Common myeloid progenitor, CD34-positive (primary cell): ENCODE measurements around the gene RPP30.

Source experiments
- CTCF ChIA-PET: fragments of 350-600 bp; sonication (Branson Sonifier 250); formaldehyde crosslinking; loops from one replicate; lab custom pipeline; 2021; ENCODE audit warnings: antibody characterized with exemption; lab: Charles Lee
- POLR2A ChIA-PET: fragments of 350-600 bp; sonication (Branson Sonifier 250); formaldehyde crosslinking; loops from one replicate; lab custom pipeline; 2021; ENCODE audit warnings: antibody characterized with exemption; lab: Charles Lee
- DNase-seq, 3 donors: peaks; one replicate each; pipeline versions ENCODE4 v3.0.0 to v3.0.0-alpha.2; 2013
- H3K27ac ChIP-seq, 2 experiments: 1 replicate in 1 of 2; 2 replicates in 1 of 2; pipeline ENCODE4 v1.7.0; 2013; ENCODE audit warnings: inconsistent platforms in 2 of 2, low read length in 2 of 2, mild to moderate bottlenecking in 2 of 2, low read depth in 1 of 2, moderate library complexity in 1 of 2; ENCODE audit not compliant: severe bottlenecking in 2 of 2, insufficient read depth in 1 of 2, poor library complexity in 1 of 2
- H3K27me3 ChIP-seq, 5 experiments: replicated peaks in 2 of 5; 1 replicate in 3 of 5; 2 replicates in 2 of 5; pipeline versions ENCODE4 v1.6.1 to v1.7.0; 2013; ENCODE audit warnings: low read length in 4 of 5, mild to moderate bottlenecking in 2 of 5, moderate library complexity in 2 of 5, inconsistent platforms in 1 of 5; ENCODE audit not compliant: insufficient read depth in 5 of 5, control insufficient read depth in 4 of 5
- H3K36me3 ChIP-seq, 4 experiments: 1 replicate in 2 of 4; 2 replicates in 2 of 4; pipeline versions ENCODE4 v1.6.1 to v1.7.0; 2013; ENCODE audit warnings: low read length in 3 of 4, control low read depth in 1 of 4, mild to moderate bottlenecking in 1 of 4; ENCODE audit not compliant: control insufficient read depth in 4 of 4, insufficient read depth in 4 of 4
- H3K4me1 ChIP-seq, 4 experiments: 1 replicate in 3 of 4; 2 replicates in 1 of 4; pipeline versions ENCODE4 v1.6.1 to v1.7.1; 2013; ENCODE audit warnings: low read length in 3 of 4, mild to moderate bottlenecking in 3 of 4, control low read depth in 1 of 4, inconsistent platforms in 1 of 4, moderate library complexity in 1 of 4; ENCODE audit not compliant: control insufficient read depth in 4 of 4, insufficient read depth in 4 of 4; ENCODE audit errors: control extremely low read depth in 1 of 4
- H3K4me3 ChIP-seq, 7 experiments: 1 replicate in 4 of 7; 2 replicates in 3 of 7; pipeline versions ENCODE4 v1.5.1 to v1.7.0; 2013; ENCODE audit warnings: mild to moderate bottlenecking in 7 of 7, low read length in 6 of 7, moderate library complexity in 6 of 7, inconsistent platforms in 2 of 7, low read depth in 2 of 7, control low read depth in 1 of 7; ENCODE audit not compliant: insufficient read depth in 4 of 7, control insufficient read depth in 1 of 7; ENCODE audit errors: extremely low read depth in 1 of 7
- H3K9me3 ChIP-seq, 5 experiments: 1 replicate in 4 of 5; 2 replicates in 1 of 5; pipeline versions ENCODE4 v1.6.1 to v1.7.1; 2013; ENCODE audit warnings: low read length in 4 of 5, mild to moderate bottlenecking in 2 of 5, inconsistent platforms in 1 of 5, low read depth in 1 of 5, moderate library complexity in 1 of 5; ENCODE audit not compliant: control insufficient read depth in 4 of 5, insufficient read depth in 2 of 5; ENCODE audit errors: control extremely low read depth in 1 of 5
- WGBS: methylation state at CpG from one replicate; pipeline ENCODE4 v1.1.5; 2013; ENCODE audit not compliant: insufficient coverage; 5-methylcytosine and 5-hydroxymethylcytosine counted together

Gene RPP30

DNA sequence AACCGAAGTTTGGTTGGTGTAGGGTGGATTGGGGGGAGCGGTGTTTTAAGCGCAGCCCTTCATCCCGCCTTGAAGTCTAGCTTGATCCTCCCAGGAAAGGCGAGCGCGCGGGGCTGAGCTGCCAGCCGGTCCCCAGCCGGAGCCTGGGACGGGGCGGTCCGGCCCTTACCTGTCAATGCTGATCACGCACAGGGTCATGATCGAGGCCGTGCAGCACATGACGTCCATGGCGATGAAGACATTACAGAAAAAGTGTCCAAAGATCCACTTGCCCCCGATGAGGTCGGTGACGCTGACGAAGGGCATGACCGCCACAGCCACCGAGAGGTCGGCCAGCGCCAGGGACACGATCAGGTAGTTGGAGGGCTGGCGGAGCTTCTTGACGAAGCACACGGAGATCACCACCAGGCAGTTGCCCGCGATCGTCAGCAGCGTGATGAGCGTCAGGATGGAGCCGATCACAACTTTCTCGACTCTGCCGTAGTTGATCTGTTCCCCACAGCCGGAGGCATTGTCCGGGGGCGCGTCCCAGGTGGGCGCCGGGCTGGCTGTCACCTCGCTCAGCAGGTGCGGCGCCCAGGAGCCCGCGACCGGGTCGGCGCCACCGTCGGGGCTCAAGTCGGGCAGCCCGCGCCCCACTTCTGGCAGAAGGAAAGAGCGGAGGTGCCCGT is 14.7 kb upstream of the RPP30 start:
- Histone ChIP-seq H3K36me3 (no peaks in the 10 kb centered on the region), H3K4me3 (peak overlapping the region; percentile 53 to 86 (median 69)), H3K4me1 (peaks cover 0 to 14% (median 12%) of the 10 kb centered on the region in 4 experiments), H3K9me3 (peaks cover 0 to 2% (median 0%) of the 10 kb centered on the region in 5 experiments), H3K27ac (no peak overlapping the region), H3K27me3 (peaks cover 16 to 40% (median 34%) of the 10 kb centered on the region in 5 experiments)
- peak in 2 of 3 donors; percentile 29 to 49 for DNase-seq
- ChIA-PET POLR2A (no interaction called here), CTCF (interaction anchor here (0.7 to 11.0 kb wide), 5 partner anchors 10 to 106 kb away, joined by 3 to 168 read pairs (median 3); partner anchors contain the start of gene RPP30)
- 11% methylated on average over 58 of the region's 59 CpGs for WGBS

DNA sequence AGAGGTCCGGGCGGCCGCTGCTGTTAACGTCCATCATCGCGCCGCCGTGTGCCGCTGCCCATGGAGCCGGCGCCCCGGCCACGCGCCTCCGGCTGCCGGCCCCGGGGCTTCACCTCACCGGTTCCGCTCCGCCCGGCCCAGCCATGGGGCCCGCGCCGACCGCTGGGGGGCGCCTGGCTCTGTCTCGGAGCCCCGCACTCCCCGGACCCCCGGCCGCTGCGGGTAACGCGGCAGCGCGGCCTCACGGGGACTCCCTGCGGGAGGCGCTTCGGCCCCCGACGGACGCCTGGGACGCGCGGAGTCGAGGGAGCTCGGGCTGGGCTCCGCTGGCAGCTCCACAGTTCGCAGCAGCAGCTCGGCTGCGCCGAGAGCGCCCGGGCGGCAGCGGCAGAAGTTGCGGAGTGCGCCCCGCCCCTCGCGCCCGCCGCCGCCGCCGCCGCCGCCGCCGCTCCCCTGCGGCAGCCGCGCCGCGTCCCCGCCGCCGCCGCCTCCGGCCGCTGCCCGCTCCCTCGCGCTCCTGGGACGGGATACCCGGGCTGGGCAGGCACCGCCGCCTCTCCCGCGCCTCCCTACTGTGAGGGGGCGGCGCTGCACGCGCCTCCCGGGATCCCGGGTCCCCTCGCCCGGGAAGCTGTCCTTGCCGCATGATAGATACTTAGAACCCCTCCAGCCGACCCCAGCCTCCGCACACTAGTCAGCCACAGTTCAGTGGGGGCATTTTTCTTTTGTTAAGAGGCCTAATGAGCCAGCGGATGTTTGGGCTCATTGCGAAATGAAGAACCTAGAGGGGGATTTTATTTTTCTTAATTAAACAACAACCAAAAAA is 13.9 kb upstream of the RPP30 start, which contains the start of gene HTR7:
HTR7 (minus strand) TSS at position 405 of the 826 bp plus-strand sequence; CDS start at position 37, 368 bp downstream.
- Histone ChIP-seq H3K9me3 (no peaks in the 10 kb centered on the region), H3K27ac (no peak within 1 kb of the TSS), H3K36me3 (no peaks in the 10 kb centered on the region), H3K4me1 (peaks cover 0 to 14% (median 12%) of the 10 kb centered on the region in 4 experiments), H3K27me3 (peaks cover 16 to 40% (median 34%) of the 10 kb centered on the region in 5 experiments), H3K4me3 (peak within 1 kb of the TSS; percentile 53 to 86 (median 77))
- peak; percentile 43 to 76 (median 72) for DNase-seq
- CTCF ChIA-PET: interaction anchor here (1.1 to 11.0 kb wide), 4 partner anchors 10 to 106 kb away, joined by 3 to 168 read pairs (median 3); partner anchors contain the start of gene RPP30
- WGBS: under 1% methylated on average over 81 of the region's 104 CpGs
- POLR2A ChIA-PET: no interaction called here

DNA sequence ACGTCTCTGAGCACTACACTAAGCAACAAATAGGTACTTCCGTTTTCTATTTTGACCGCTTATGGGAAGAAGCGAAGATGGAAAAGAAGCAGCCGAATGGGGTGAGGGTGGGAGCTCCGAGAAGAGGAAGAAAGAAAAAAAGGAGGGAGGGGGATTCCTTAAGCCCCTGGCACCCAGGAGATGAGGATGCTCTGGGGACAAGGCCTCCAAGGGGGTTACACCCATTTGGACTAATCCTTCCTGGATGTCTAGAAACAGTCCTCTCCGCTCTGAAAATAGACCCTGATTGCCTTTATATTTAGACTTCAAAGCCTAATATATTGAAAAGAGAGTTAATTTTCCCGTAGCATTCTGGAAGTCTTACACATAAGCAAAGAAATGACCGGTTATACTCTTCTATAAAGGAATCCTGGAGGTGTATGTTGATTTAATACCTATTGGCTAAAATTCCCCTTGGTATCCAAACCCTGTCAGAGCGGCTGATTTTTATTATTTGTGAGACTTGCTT is 13.3 kb upstream of the RPP30 start:
- ChIA-PET POLR2A (no interaction called here), CTCF (interaction anchor here (1.1 to 11.0 kb wide), 3 partner anchors 11 to 107 kb away, joined by 3 to 168 read pairs (median 3); partner anchors contain the start of gene RPP30)
- peak overlapping the region; percentile 37 to 86 (median 77) for H3K4me3 ChIP-seq
- H3K27me3 ChIP-seq: peaks cover 16 to 40% (median 34%) of the 10 kb centered on the region in 5 experiments
- 2% methylated on average over 5 of the region's 10 CpGs for WGBS
- H3K36me3 ChIP-seq: no peaks in the 10 kb centered on the region
- H3K27ac ChIP-seq: no peak overlapping the region
- H3K4me1 ChIP-seq: peaks cover 0 to 14% (median 12%) of the 10 kb centered on the region in 4 experiments
- H3K9me3 ChIP-seq: no peaks in the 10 kb centered on the region
- no peak for DNase-seq

DNA sequence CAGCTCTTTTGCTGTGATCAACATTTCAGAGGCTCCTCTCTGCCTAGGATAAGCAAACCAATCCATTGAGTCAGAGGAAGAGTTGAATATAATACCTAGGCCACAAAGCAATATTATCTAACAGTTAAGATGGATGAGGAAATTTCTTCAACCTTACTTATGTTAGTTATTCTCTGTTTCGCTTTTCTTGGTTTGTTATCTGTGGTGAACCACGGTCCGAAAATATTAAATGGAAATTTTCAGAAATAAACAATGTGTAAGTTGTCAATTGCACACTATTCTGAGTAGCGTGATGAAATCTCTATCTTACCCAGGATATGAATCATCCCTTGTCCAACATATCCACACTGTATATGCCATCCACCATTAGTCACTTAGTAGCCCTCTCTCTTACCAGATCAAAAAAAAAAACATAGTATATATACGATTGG is 12.4 kb upstream of the RPP30 start:
- DNase-seq: peak in 2 of 3 donors; percentile 16 to 25
- H3K36me3 ChIP-seq: no peaks in the 10 kb centered on the region
- CTCF ChIA-PET: interaction anchor here (2.8 to 11.0 kb wide), 2 partner anchors 108 to 1064 kb away, joined by 8 to 168 read pairs; no protein-coding TSS in a partner anchor
- H3K9me3 ChIP-seq: no peaks in the 10 kb centered on the region
- peaks cover 0 to 14% (median 12%) of the 10 kb centered on the region in 4 experiments for H3K4me1 ChIP-seq
- peaks cover 16 to 39% (median 27%) of the 10 kb centered on the region in 5 experiments for H3K27me3 ChIP-seq
- POLR2A ChIA-PET: no interaction called here
- WGBS: no CpG with 5 or more reads among the region's 5 CpGs
- H3K4me3 ChIP-seq: no peak overlapping the region
- no peak overlapping the region for H3K27ac ChIP-seq

DNA sequence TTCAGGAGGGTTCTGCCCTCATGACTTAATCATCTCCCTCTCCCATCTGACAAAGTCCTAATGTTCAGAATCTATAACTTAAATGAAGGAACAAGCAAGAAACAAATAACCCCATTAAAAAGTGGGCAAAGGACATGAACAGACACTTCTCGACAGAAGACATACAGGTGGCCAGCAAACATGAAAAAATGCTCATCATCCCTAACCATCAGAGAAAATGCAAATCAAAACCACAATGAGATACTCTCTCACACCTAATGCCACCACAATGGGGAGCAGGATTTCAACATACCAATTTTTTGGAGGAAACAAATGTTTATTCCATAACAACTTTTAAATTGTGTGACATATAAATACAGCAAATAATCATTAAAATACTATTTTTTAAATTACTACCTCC is 11.0 kb upstream of the RPP30 start:
- Histone ChIP-seq H3K27me3 (peaks cover 8 to 28% (median 20%) of the 10 kb centered on the region in 5 experiments), H3K27ac (no peak overlapping the region), H3K9me3 (no peaks in the 10 kb centered on the region), H3K4me1 (peaks cover 0 to 14% (median 12%) of the 10 kb centered on the region in 4 experiments), H3K4me3 (no peak overlapping the region), H3K36me3 (no peaks in the 10 kb centered on the region)
- POLR2A ChIA-PET: no interaction called here
- WGBS: 100% methylated on average over 1 of the region's 1 CpG
- CTCF ChIA-PET: interaction anchor here (1.3 to 11.0 kb wide), 5 partner anchors 11 to 1066 kb away, joined by 3 to 168 read pairs (median 8); partner anchors contain the start of gene RPP30
- DNase-seq: no peak

DNA sequence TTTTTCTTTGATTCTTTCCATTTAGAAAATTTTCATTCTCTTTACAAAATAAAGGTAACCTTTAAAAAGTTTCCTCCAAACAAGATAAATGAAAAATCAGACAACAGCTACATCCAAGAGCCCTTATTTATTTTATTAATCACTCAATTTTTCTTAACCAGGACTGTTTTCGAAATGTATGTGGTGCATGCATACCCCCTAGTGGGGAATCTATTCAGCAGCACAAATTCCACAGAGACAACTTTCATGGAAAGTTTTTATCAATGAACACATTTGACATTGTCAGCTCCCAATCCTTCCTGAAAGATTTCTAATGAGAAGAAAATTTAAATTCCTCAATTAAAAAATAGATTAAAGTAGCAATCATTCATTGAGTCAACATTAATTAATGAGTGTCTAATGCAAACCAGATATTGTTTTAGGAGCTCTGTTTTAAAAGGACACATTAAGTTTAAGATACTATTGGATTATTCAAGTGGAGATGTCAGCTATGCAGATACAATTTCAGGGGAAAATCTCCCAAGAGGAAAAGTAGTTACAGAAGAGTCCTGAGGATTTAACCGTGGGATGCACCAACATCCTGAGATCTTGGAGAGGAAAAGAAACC is 8.8 kb upstream of the RPP30 start:
- CTCF ChIA-PET: interaction anchor here (0.7 to 11.0 kb wide), 9 partner anchors 9 to 1063 kb away, joined by 3 to 168 read pairs (median 3); partner anchors contain the start of gene RPP30
- H3K36me3 ChIP-seq: no peaks in the 10 kb centered on the region

More for the DNA sequence above, 8.8 kb upstream of the RPP30 start:
- no peak overlapping the region for H3K4me3 ChIP-seq
- H3K9me3 ChIP-seq: no peaks in the 10 kb centered on the region
- H3K27me3 ChIP-seq: peaks cover 0 to 13% (median 10%) of the 10 kb centered on the region in 5 experiments
- POLR2A ChIA-PET: no interaction called here
- peak; percentile 47 to 62 (median 56) for DNase-seq
- H3K4me1 ChIP-seq: peaks cover 0 to 6% (median 4%) of the 10 kb centered on the region in 4 experiments
- no peak overlapping the region for H3K27ac ChIP-seq
- WGBS: 44% methylated on average over 2 of the region's 2 CpGs
